Transverse colon (tissue), 4 donors: Measurements from ENCODE around the gene OTULIN. TPM values are rescaled to one million over a fixed set of nuclear protein-coding genes. Genes with fewer than 3 reads are reported as not detected.

Source experiments
- DNase-seq: peaks from one replicate; pipeline ENCODE4 v3.0.0-alpha.2; 2019
- H3K27ac ChIP-seq, 4 donors: fragments of 200-600 bp; sonication (generic); 2 replicates each; pipeline ENCODE4 v1.5.1; 2016 to 2018; ENCODE audit warnings: inconsistent platforms in 4 of 4
- H3K27me3 ChIP-seq: fragments of 200-600 bp; sonication (generic); 2 replicates; pipeline ENCODE4 v1.5.1; 2017; ENCODE audit warnings: inconsistent platforms
- H3K36me3 ChIP-seq, 4 donors: fragments of 200-600 bp; sonication (generic); 2 replicates each; pipeline ENCODE4 v1.5.1; 2017 to 2019; ENCODE audit warnings: inconsistent platforms in 4 of 4
- H3K4me1 ChIP-seq, 4 donors: fragments of 200-600 bp; sonication (generic); 2 replicates each; pipeline ENCODE4 v1.5.1; 2017 to 2020; ENCODE audit warnings: inconsistent platforms in 4 of 4
- H3K4me3 ChIP-seq, 4 donors: fragments of 200-600 bp; sonication (generic); 1 replicate in 1 of 4; 2 replicates in 3 of 4; pipeline versions ENCODE4 v1.5.1 to v1.6.1; 2017 to 2019; ENCODE audit warnings: inconsistent platforms in 4 of 4
- H3K9me3 ChIP-seq, 2 donors: fragments of 200-600 bp; sonication (generic); 2 replicates each; pipeline ENCODE4 v1.5.1; 2017 to 2019; ENCODE audit warnings: inconsistent platforms in 2 of 2
- CTCF ChIP-seq, 5 experiments: fragments of 200-600 bp in 3 of 5; fragments of 450-650 bp in 2 of 5; sonication (generic) in 3 of 5; IDR thresholded peaks; 1 replicate in 2 of 5; 2 replicates in 3 of 5; pipeline ENCODE4 v1.5.1; 2016 to 2017; ENCODE audit warnings: antibody characterized with exemption in 5 of 5, inconsistent platforms in 3 of 5, mild to moderate bottlenecking in 2 of 5, moderate library complexity in 1 of 5
- EP300 ChIP-seq: sonication (generic); formaldehyde crosslinking; IDR thresholded peaks from one replicate; pipeline ENCODE4 v1.6.1; 2017; ENCODE audit warnings: antibody characterized with exemption, low read depth
- POLR2A ChIP-seq: fragments of 450-650 bp; IDR thresholded peaks from one replicate; pipeline ENCODE4 v1.6.1; 2016; ENCODE audit warnings: antibody characterized with exemption, mild to moderate bottlenecking, moderate library complexity
- POLR2AphosphoS5 ChIP-seq, 3 donors: sonication (generic); formaldehyde crosslinking; IDR thresholded peaks; one replicate each; pipeline ENCODE4 v1.6.1; 2016; ENCODE audit warnings: antibody characterized with exemption in 3 of 3
- WGBS, 2 donors: methylation state at CpG; one replicate each; pipeline ENCODE4 v1.1.5; 2018; ENCODE audit warnings: low coverage in 1 of 2; 5-methylcytosine and 5-hydroxymethylcytosine counted together
- in situ Hi-C, 4 donors: fragments of 200-750 bp; cut with MboI; loops; one replicate each; pipeline versions ENCODE4 v1.15.0 to v1.15.1; 2017; ENCODE audit warnings: low sequenced_read_pairs in 3 of 4, low pct_ligation_motif_present in 1 of 4, low pct_unique_long_range_greater_than_20kb in 1 of 4
- intact Hi-C: fragments of 100-400 bp; cut with DNase I; formaldehyde crosslinking; loops from one replicate; pipeline ENCODE4 v1.15.1; 2023; ENCODE audit warnings: low total_unique reads
- total RNA-seq, 4 donors: library from RNA; depleted of rRNA; stranded (reverse); fragments of >200 nt; gene quantifications; one replicate each; pipeline ENCODE4 v1.1.0, GENCODE V29; 2016

The OTULIN gene
- total RNA-seq, 4 donors from 2014 or later: 34.8 to 52.4 (median 40.4) TPM

- Histone ChIP-seq H3K27me3 (no peaks in the 10 kb centered on the region), H3K4me3 (no peak overlapping the region), H3K27ac (no peak overlapping the region), H3K4me1 (no peaks in the 10 kb centered on the region), H3K36me3 (no peaks in the 10 kb centered on the region), H3K9me3 (no peaks in the 10 kb centered on the region)
- intact Hi-C loops: loop anchor here (2.0 kb wide), 1 partner anchor 616 kb away; no protein-coding TSS in a partner anchor
- in situ Hi-C loops: loop anchor here (25.0 kb wide), 3 partner anchors 241 to 641 kb away; no protein-coding TSS in a partner anchor
- DNase-seq: no peak
- 0 to 10% methylated on average over 3 of the region's 3 CpGs for WGBS, 2 donors
- TF ChIP-seq POLR2AphosphoS5 (IDR thresholded peaks at IDR 0.05) (no peak), CTCF (IDR thresholded peaks at IDR 0.05) (no peak), EP300 (no peak), POLR2A (no peak)
Observed at GRCh38 chr5:14628346-14628745, 36.2 kb upstream of the OTULIN start.

- no peaks in the 10 kb centered on the region for H3K27me3 ChIP-seq
- in situ Hi-C loops (loop anchor here (25.0 kb wide), 3 partner anchors 243 to 643 kb away; no protein-coding TSS in a partner anchor), intact Hi-C loops (no loop called here)
- no peak for DNase-seq
- 69 to 86% methylated on average over 2 of the region's 2 CpGs for WGBS, 2 donors
- H3K36me3 ChIP-seq: no peaks in the 10 kb centered on the region
- H3K4me1 ChIP-seq: no peaks in the 10 kb centered on the region
- H3K9me3 ChIP-seq: no peaks in the 10 kb centered on the region
- no peak overlapping the region for H3K4me3 ChIP-seq
- TF ChIP-seq POLR2A (no peak), CTCF (IDR thresholded peaks at IDR 0.05) (no peak), POLR2AphosphoS5 (IDR thresholded peaks at IDR 0.05) (no peak), EP300 (no peak)
- no peak overlapping the region for H3K27ac ChIP-seq
Observed at GRCh38 chr5:14630671-14631070, 33.8 kb upstream of the OTULIN start.

GRCh38 chr5:14635656-14636055, 28.9 kb upstream of the OTULIN start:
- no peak for DNase-seq
- Histone ChIP-seq H3K9me3 (no peaks in the 10 kb centered on the region), H3K36me3 (no peaks in the 10 kb centered on the region), H3K4me1 (no peaks in the 10 kb centered on the region), H3K4me3 (no peak overlapping the region), H3K27me3 (no peaks in the 10 kb centered on the region), H3K27ac (no peak overlapping the region)
- intact Hi-C loops: no loop called here
- WGBS, 2 donors: 65 to 85% methylated on average over 2 of the region's 2 CpGs
- TF ChIP-seq EP300: no peak
- TF ChIP-seq CTCF (IDR thresholded peaks at IDR 0.05): no peak
- TF ChIP-seq POLR2A: no peak
- no peak for TF ChIP-seq POLR2AphosphoS5 (IDR thresholded peaks at IDR 0.05)
- in situ Hi-C loops: loop anchor here (25.0 kb wide), 3 partner anchors 248 to 648 kb away; no protein-coding TSS in a partner anchor

- 88 to 95% methylated on average over 9 to 10 of the region's 10 CpGs for WGBS, 2 donors
- H3K9me3 ChIP-seq: no peaks in the 10 kb centered on the region
- no peak overlapping the region for H3K4me3 ChIP-seq
- intact Hi-C loops: no loop called here
- no peak overlapping the region for H3K27ac ChIP-seq
- TF ChIP-seq EP300: no peak
- TF ChIP-seq CTCF (IDR thresholded peaks at IDR 0.05): no peak
- no peak for TF ChIP-seq POLR2A
- TF ChIP-seq POLR2AphosphoS5 (IDR thresholded peaks at IDR 0.05): no peak
- H3K36me3 ChIP-seq: no peaks in the 10 kb centered on the region
- DNase-seq: no peak
- no peaks in the 10 kb centered on the region for H3K4me1 ChIP-seq
- H3K27me3 ChIP-seq: no peaks in the 10 kb centered on the region
- in situ Hi-C loops: loop anchor here (25.0 kb wide), 3 partner anchors 253 to 653 kb away; no protein-coding TSS in a partner anchor
Observed at GRCh38 chr5:14640765-14641164, 23.8 kb upstream of the OTULIN start.
